GM12878 (cell line): Measurements from ENCODE around the gene DHX38. TPM values are rescaled to one million over a fixed set of nuclear protein-coding genes. Genes with fewer than 3 reads are reported as not detected.
A peak's percentile ranks its signal among the peaks of the same experiment; 100 is the strongest.

Experiments used
- ATAC-seq: fragments of 200-7000 bp; cut with Tn5 transposase; 3 replicates; pipeline ENCODE4 v1.9.1; 2020; ENCODE audit warnings: mild to moderate bottlenecking, moderate library complexity
- BruUV-seq: library from RNA; stranded (reverse); fragments of 400-500 nt; replicated peaks from 2 replicates; lab custom pipeline; 2021; lab: Mats Ljungman, UMichigan
- CTCF ChIA-PET: fragments of 300-600 bp; sonication (Branson Sonifier 250); formaldehyde crosslinking; extraction: SDS; loops from one replicate; lab custom pipeline; 2021; ENCODE audit warnings: inconsistent platforms; lab: Yijun Ruan, JAX
- POLR2A ChIA-PET: fragments of 350-600 bp; formaldehyde crosslinking; extraction: SDS; loops from one replicate; lab custom pipeline; 2021; ENCODE audit warnings: inconsistent platforms; lab: Charles Lee
- RAD21 ChIA-PET: fragments of 300-600 bp; sonication (Branson Sonifier 250); formaldehyde crosslinking; loops from one replicate; lab custom pipeline; 2023; ENCODE audit warnings: antibody characterized with exemption; ENCODE audit not compliant: unreplicated experiment; lab: Charles Lee
- SMC1A ChIA-PET: fragments of 300-600 bp; sonication (Branson Sonifier 250); formaldehyde crosslinking; loops from one replicate; lab custom pipeline; 2023; ENCODE audit not compliant: unreplicated experiment, uncharacterized antibody; lab: Charles Lee
- DNase-seq: peaks from one replicate; pipeline ENCODE4 v3.0.0-alpha.2; 2011; ENCODE audit warnings: low read depth, low spot score
- FAIRE-seq: peaks from 3 replicates; lab custom pipeline; 2011; peaks lifted over from hg19 to GRCh38; lab: Jason Lieb, UNC
- H2AFZ ChIP-seq: 2 replicates; pipeline ENCODE4 v1.6.0; 2011; ENCODE audit warnings: low read depth, low read length, control low read depth; ENCODE audit not compliant: control insufficient read depth
- H3K27ac ChIP-seq: 2 replicates; pipeline ENCODE4 v1.5.1; 2011; ENCODE audit warnings: control low read depth; ENCODE audit not compliant: control insufficient read depth, insufficient read depth
- H3K27me3 ChIP-seq, 2 experiments: replicated peaks in 1 of 2; 2 replicates each; pipeline versions ENCODE4 v1.6.0 to v1.6.1; 2011; ENCODE audit warnings: low read length in 1 of 2; ENCODE audit not compliant: control insufficient read depth in 2 of 2, insufficient read depth in 2 of 2
- H3K36me3 ChIP-seq, 2 experiments: 2 replicates each; pipeline ENCODE4 v1.5.1; 2011; ENCODE audit warnings: low read length in 1 of 2; ENCODE audit not compliant: control insufficient read depth in 2 of 2, insufficient read depth in 2 of 2
- H3K4me1 ChIP-seq: 2 replicates; pipeline ENCODE4 v1.6.1; 2011; ENCODE audit warnings: mild to moderate bottlenecking, low read length, moderate library complexity, mixed read lengths; ENCODE audit not compliant: control insufficient read depth, insufficient read depth
- H3K4me2 ChIP-seq: 2 replicates; pipeline ENCODE4 v1.6.0; 2011; ENCODE audit warnings: control low read depth; ENCODE audit not compliant: control insufficient read depth, insufficient read depth
- H3K4me3 ChIP-seq: fragments of 200-600 bp; sonication (generic); 2 replicates; pipeline ENCODE4 v1.5.1; 2016
- H3K79me2 ChIP-seq: 2 replicates; pipeline ENCODE4 v1.6.0; 2011; ENCODE audit warnings: low read length; ENCODE audit not compliant: control insufficient read depth, insufficient read depth
- H3K9ac ChIP-seq: 2 replicates; pipeline ENCODE4 v1.8.0; 2011; ENCODE audit warnings: low read length, control low read depth, mixed read lengths; ENCODE audit not compliant: control insufficient read depth, insufficient read depth
- H3K9me3 ChIP-seq: replicated peaks from 3 replicates; pipeline ENCODE4 v1.5.1; 2011; ENCODE audit warnings: mild to moderate bottlenecking, low read length; ENCODE audit not compliant: control insufficient read depth, insufficient read depth
- H4K20me1 ChIP-seq: 2 replicates; pipeline ENCODE4 v1.6.0; 2011; ENCODE audit not compliant: control insufficient read depth, insufficient read depth
- FOXM1 ChIP-seq: IDR thresholded peaks from 2 replicates; pipeline ENCODE4 v1.6.1; 2012; ENCODE audit warnings: low read depth, mild to moderate bottlenecking, inconsistent platforms, low read length, moderate library complexity
- GATAD2B ChIP-seq: fragments of 450-650 bp; conservative IDR thresholded peaks from 2 replicates; pipeline ENCODE4 v1.6.1; 2017; ENCODE audit warnings: low read depth, mild to moderate bottlenecking, moderate library complexity
- POLR2A ChIP-seq: IDR thresholded peaks from 2 replicates; pipeline ENCODE4 v1.6.1; 2011; ENCODE audit warnings: low read depth, mild to moderate bottlenecking, low read length
- POLR2AphosphoS5 ChIP-seq: IDR thresholded peaks from 2 replicates; pipeline ENCODE4 v1.6.1; 2011; ENCODE audit warnings: mild to moderate bottlenecking, low read length, inconsistent platforms
- RB1 ChIP-seq: fragments of 450-650 bp; formaldehyde crosslinking; IDR thresholded peaks from 2 replicates; pipeline ENCODE4 v1.6.1; 2017; ENCODE audit warnings: mild to moderate bottlenecking, borderline replicate concordance
- ZNF274 ChIP-seq: IDR thresholded peaks from one replicate; pipeline ENCODE4 v1.8.0; 2011; ENCODE audit not compliant: insufficient read length, insufficient read depth
- WGBS: methylation state at CpG from one replicate; pipeline ENCODE4 v1.1.6; 2016; ENCODE audit warnings: low lambda C conversion rate; ENCODE audit not compliant: insufficient replicate concordance, insufficient coverage; ENCODE audit errors: missing lambda C conversion rate; 5-methylcytosine and 5-hydroxymethylcytosine counted together
- in situ Hi-C: fragments of 300-500 bp; cut with MboI; formaldehyde crosslinking; loops from 9 replicates; pipeline ENCODE4 v1.14.3; 2018; ENCODE audit warnings: mixed read lengths
- intact Hi-C: fragments of 100-400 bp; cut with micrococcal nuclease; formaldehyde crosslinking; loops from one replicate; pipeline ENCODE4 v1.14.2; 2022; ENCODE audit not compliant: unreplicated experiment
- polyA plus RNA-seq, 11 experiments: library from polyadenylated mRNA; depleted of rRNA in 4 of 11; unstranded in 6 of 11; stranded (reverse) in 5 of 11; fragments of >200 nt; fragmentation: Nextera tagmentation in 4 of 11; fragmentation: Illumina TruSeq in 1 of 11; extraction: Ambion mirVana in 4 of 11; extraction: Trizol in 1 of 11; gene quantifications; 1 replicate in 1 of 11; 2 replicates in 10 of 11; pipeline versions ENCODE4 v1.2.1 to v1.2.3, GENCODE V29; 2011 to 2016; ENCODE audit warnings: inconsistent platforms in 2 of 11, missing spikeins in 2 of 11, low read depth in 1 of 11
- total RNA-seq, 4 experiments: library from RNA; depleted of rRNA in 3 of 4; stranded (reverse); fragments of >200 nt in 3 of 4; fragmentation: Illumina TruSeq in 1 of 4; extraction: Trizol in 1 of 4; gene quantifications; 2 replicates each; pipeline versions ENCODE4 v1.2.1 to v1.2.3, GENCODE V29; 2013 to 2021

The DHX38 gene
- total and polyA plus RNA-seq, 10 of the 15 experiments (the other 5 are each of a cell fraction or from before 2014, with no cell fraction given): 2.1 to 67.8 (median 43.2) TPM

DNA sequence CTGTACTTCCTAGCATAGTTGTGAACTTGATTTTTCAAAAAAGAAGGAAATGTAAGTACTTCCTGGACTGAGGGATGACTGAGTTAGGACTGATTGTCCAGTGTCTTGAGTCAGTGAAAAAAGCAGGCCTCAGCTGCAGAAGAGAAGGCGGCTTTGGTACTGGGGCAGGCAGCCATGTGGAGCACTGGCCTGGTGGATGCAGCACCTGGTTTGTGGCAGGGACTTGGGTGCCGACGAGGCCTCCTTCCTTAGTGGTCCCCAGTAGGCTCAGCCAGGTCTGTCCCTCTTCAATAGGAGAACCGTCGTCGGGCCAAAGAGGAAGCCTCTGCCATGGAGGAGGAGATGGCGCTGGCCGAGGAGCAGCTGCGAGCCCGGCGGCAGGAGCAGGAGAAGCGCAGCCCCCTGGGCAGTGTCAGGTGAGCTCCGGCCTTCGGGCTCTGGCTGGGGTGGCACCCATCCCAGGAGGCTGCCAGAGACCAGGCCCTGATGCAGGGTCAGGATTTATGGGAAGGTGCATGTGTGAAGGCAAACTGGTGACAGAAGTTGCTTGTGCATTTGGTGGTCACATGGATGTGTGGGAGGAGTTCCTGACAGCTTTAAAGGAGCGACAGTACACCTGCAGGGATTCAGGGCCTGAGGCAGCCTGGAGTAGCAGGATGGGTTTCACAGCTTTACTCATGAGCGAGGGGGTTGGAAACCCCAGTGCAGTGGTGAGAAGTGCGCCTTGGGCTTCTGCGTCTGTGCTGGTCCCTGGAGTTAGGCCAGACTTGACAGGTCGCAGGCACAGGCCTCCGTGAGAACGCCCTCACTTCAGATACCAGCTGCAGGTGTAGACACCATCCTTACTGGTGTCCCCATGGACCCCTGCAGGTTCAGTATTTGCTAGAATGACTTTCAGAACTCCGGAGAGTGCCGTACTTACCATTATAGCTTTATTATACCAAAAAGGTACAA, 17.3 kb downstream of the DHX38 start:
- ChIA-PET SMC1A (no interaction called here), CTCF (no interaction called here), POLR2A (no interaction called here), RAD21 (no interaction called here)
- Histone ChIP-seq H3K79me2 (no peaks in the 10 kb centered on the region), H3K4me3 (no peak overlapping the region), H3K27ac (no peak overlapping the region), H3K4me1 (no peaks in the 10 kb centered on the region), H3K27me3 (no peaks in the 10 kb centered on the region), H3K4me2 (no peak overlapping the region), H2AFZ (no peak overlapping the region), H4K20me1 (no peaks in the 10 kb centered on the region; the same call in 1 of the 2 replicates), H3K36me3 (peaks cover 28 to 38% of the 10 kb centered on the region in 2 experiments), H3K9me3 (no peaks in the 10 kb centered on the region), H3K9ac (no peak overlapping the region)
- BruUV-seq: no TSS peak
- no peak for DNase-seq
- no peak for FAIRE-seq
- no peak for TF ChIP-seq ZNF274
- TF ChIP-seq POLR2A: peak; percentile 13; the same call in 1 of the 2 replicates
- in situ Hi-C loops: no loop called here
- WGBS: 95% methylated on average over 23 of the region's 23 CpGs
- no peak for ATAC-seq
- intact Hi-C loops: no loop called here

DNA sequence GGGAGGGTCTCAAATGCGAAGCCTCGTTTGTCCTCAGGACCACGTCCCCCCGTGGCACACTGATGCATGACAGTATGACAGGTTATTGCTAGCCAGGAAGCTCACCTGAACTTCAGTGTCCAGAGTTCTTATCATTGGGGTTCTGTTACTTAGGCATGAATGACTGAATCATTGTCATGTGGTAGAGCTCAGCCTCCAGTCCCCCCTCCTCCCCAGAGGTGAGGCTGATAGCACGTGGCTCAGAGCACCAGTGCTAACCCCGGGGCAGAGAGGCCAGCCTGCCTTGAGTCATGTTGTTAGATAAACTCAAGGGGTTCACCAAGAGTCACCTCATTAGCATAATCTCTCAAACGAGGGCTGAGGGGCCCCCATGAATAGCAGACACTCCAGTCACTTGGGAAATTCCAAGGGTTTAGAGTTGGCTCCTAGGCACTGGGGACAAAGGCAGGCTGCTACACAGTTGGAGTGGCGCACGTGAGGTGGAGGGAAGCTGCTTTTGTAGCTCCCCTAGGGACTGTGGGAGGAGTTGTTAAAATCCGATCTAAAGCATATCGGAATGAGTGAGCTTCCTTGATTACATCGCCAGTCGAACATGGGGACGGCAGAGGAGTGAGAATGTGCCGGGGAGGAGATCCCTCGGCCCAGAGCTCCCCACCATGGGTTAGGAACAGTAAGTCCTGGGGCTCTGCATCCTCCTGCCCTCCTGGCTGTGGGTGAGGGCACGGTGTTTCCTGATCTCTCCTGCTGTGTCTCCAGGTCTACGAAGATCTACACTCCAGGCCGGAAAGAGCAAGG, 18.2 kb downstream of the DHX38 start:
- Histone ChIP-seq H3K4me1 (no peaks in the 10 kb centered on the region), H3K4me2 (no peak overlapping the region), H3K27ac (no peak overlapping the region), H3K9me3 (no peaks in the 10 kb centered on the region), H4K20me1 (no peaks in the 10 kb centered on the region; the same call in 1 of the 2 replicates), H3K36me3 (peaks cover 22 to 34% of the 10 kb centered on the region in 2 experiments), H3K4me3 (no peak overlapping the region), H3K9ac (no peak overlapping the region), H2AFZ (no peak overlapping the region), H3K79me2 (no peaks in the 10 kb centered on the region), H3K27me3 (no peaks in the 10 kb centered on the region)
- SMC1A ChIA-PET: no interaction called here
- 87% methylated on average over 19 of the region's 19 CpGs for WGBS
- DNase-seq: no peak
- intact Hi-C loops (no loop called here), in situ Hi-C loops (no loop called here)
- no peak for FAIRE-seq
- CTCF ChIA-PET: interaction anchor here (0.9 kb wide), 1 partner anchor 10 kb away, joined by 3 read pairs; no protein-coding TSS in a partner anchor
- TF ChIP-seq POLR2AphosphoS5: 0 out of 2 replicates have a peak, but pooled peaks have one; percentile 5
- TF ChIP-seq FOXM1: no peak
- no peak for TF ChIP-seq RB1
- TF ChIP-seq GATAD2B: no peak
- POLR2A ChIA-PET: no interaction called here
- ATAC-seq: no peak
- RAD21 ChIA-PET: no interaction called here
- no TSS peak for BruUV-seq
